Measurements from ENCODE around the gene MAP6.

MAP6 gene

GRCh38 chr11:75627906-75628668 lies 40.8 kb downstream of the MAP6 start:
- no peak for DNase-seq

- DNase-seq = no peak
Measured at GRCh38 chr11:75626889-75627529, 41.8 kb downstream of the MAP6 start.

- no peak for DNase-seq
Measured at GRCh38 chr11:75625991-75626888, 42.6 kb downstream of the MAP6 start.

- DNase-seq = peak; percentile 63
Measured at GRCh38 chr11:75625021-75625420, 43.8 kb downstream of the MAP6 start.

GRCh38 chr11:75616281-75616680 lies 52.6 kb downstream of the MAP6 start:
- no peak for DNase-seq

GRCh38 chr11:75615751-75616150 lies 53.1 kb downstream of the MAP6 start:
- peak; percentile 31 for DNase-seq

GRCh38 chr11:75611823-75612222 lies 57.0 kb downstream of the MAP6 start:
- no peak for DNase-seq

- DNase-seq = no peak
Measured at GRCh38 chr11:75606099-75606498, 62.7 kb downstream of the MAP6 start.

GRCh38 chr11:75603791-75604736 lies 64.8 kb downstream of the MAP6 start:
- DNase-seq = no peak

GRCh38 chr11:75602951-75603350 lies 65.9 kb downstream of the MAP6 start:
- no peak for DNase-seq

GRCh38 chr11:75601494-75601893 lies 67.3 kb downstream of the MAP6 start:
- DNase-seq = no peak

- no peak for DNase-seq
Measured at GRCh38 chr11:75600356-75600755, 68.5 kb downstream of the MAP6 start.

GRCh38 chr11:75598900-75599299 lies 69.9 kb downstream of the MAP6 start:
- no peak for DNase-seq

- no peak for DNase-seq
Measured at GRCh38 chr11:75598264-75598663, 70.6 kb downstream of the MAP6 start.

- no peak for DNase-seq
Measured at GRCh38 chr11:75597636-75598035, 71.2 kb downstream of the MAP6 start.

GRCh38 chr11:75596914-75597313 lies 71.9 kb downstream of the MAP6 start:
- no peak for DNase-seq

GRCh38 chr11:75595429-75595828 lies 73.4 kb downstream of the MAP6 start:
- no peak for DNase-seq

- DNase-seq = no peak
Measured at GRCh38 chr11:75594211-75594610, 74.6 kb downstream of the MAP6 start.

- DNase-seq = peak; percentile 86
Measured at GRCh38 chr11:75593286-75593915, 75.4 kb downstream of the MAP6 start.

- DNase-seq = peak; percentile 86
Measured at GRCh38 chr11:75592715-75593114, 76.1 kb downstream of the MAP6 start.

- no peak for DNase-seq
Measured at GRCh38 chr11:75591966-75592365, 76.9 kb downstream of the MAP6 start.

GRCh38 chr11:75591371-75591770 lies 77.5 kb downstream of the MAP6 start:
- DNase-seq = no peak

Measured in NCI-H187 treated with DMSO at 0.1 percent for 48 hours (cell line).